OCI-LY3 (cell line): Measurements from ENCODE around the gene MET.

Experiments used
- H2AFZ ChIP-seq: fragments of 200-600, 300-600 bp; shearing (Covaris generic); 2 replicates; pipeline ENCODE4 v1.6.0; 2014; ENCODE audit warnings: antibody characterized with exemption, low read depth, low read length
- H3K27ac ChIP-seq: fragments of 200-600, 300-600 bp; sonication (generic); 2 replicates; pipeline ENCODE4 v1.5.1; 2014; ENCODE audit warnings: mild to moderate bottlenecking, low read length, moderate library complexity, mixed read lengths
- H3K27me3 ChIP-seq: fragments of 200-600, 300-600 bp; sonication (generic); 2 replicates; pipeline ENCODE4 v1.6.1; 2014; ENCODE audit warnings: low read depth, low read length, mixed read lengths
- H3K36me3 ChIP-seq: fragments of 200-600, 300-600 bp; sonication (generic); replicated peaks from 2 replicates; pipeline ENCODE3; 2014; ENCODE audit warnings: low read depth, low read length, mixed read lengths
- H3K4me1 ChIP-seq: fragments of 300-600, 200-600 bp; sonication (generic); 2 replicates; pipeline ENCODE4 v1.6.1; 2014; ENCODE audit warnings: low read length, mixed read lengths
- H3K4me2 ChIP-seq: fragments of 200-600, 300-600 bp; sonication (generic); 2 replicates; pipeline ENCODE4 v1.6.1; 2014; ENCODE audit warnings: low read length, mixed read lengths
- H3K4me3 ChIP-seq: fragments of 300-600, 200-600 bp; sonication (generic); 2 replicates; pipeline ENCODE4 v1.5.1; 2014; ENCODE audit warnings: antibody characterized with exemption, mild to moderate bottlenecking, low read length, moderate library complexity
- H3K79me2 ChIP-seq: fragments of 300-600, 200-600 bp; shearing (Covaris generic); 2 replicates; pipeline ENCODE4 v1.6.1; 2014; ENCODE audit warnings: mild to moderate bottlenecking, low read length, mixed read lengths
- H3K9ac ChIP-seq: fragments of 300-600, 200-600 bp; shearing (Covaris generic); 2 replicates; pipeline ENCODE4 v1.6.0; 2014; ENCODE audit warnings: mild to moderate bottlenecking, low read length, moderate library complexity
- H3K9me3 ChIP-seq: fragments of 200-600, 300-600 bp; shearing (Covaris generic); 2 replicates; pipeline ENCODE4 v1.6.1; 2014; ENCODE audit warnings: low read length, mixed read lengths; ENCODE audit not compliant: insufficient read depth
- H4K20me1 ChIP-seq: fragments of 200-600, 300-600 bp; sonication (generic); 2 replicates; pipeline ENCODE4 v1.6.1; 2016; ENCODE audit warnings: low read length, mixed read lengths; ENCODE audit not compliant: insufficient read depth
- CTCF ChIP-seq: fragments of 200-600, 300-600 bp; sonication (generic); IDR thresholded peaks from 2 replicates; pipeline ENCODE4 v1.5.1; 2014; ENCODE audit warnings: antibody characterized with exemption, low read length, low read depth
- EZH2phosphoT487 ChIP-seq: fragments of 200-600 bp; shearing (Covaris generic); IDR thresholded peaks from 2 replicates; pipeline ENCODE4 v1.6.1; 2018; ENCODE audit warnings: antibody characterized with exemption, mixed run types, low read depth

The MET gene

DNA sequence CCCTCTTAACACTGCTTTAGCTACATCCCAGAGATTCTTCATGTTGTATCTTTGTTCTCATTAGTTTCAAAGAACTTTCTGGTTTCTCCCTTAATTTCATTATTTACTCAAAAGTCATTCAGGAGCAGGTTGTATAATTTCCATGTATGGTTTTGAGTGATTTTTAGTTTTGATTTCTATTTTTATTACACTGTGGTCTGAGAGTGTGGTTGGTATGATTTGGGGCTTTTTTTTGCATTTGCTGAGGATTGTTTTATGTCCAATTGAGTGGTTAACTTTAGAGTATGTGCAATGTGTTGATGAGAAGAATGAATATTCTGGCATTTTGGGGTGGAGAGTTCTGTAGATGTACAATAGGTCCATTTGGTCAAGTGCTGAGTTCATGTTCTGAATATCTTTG is 152.5 kb downstream of the MET start:
- H3K27me3 ChIP-seq = no peaks in the 10 kb centered on the region
- no peaks in the 10 kb centered on the region for H3K79me2 ChIP-seq
- H3K9ac ChIP-seq = no peak overlapping the region
- H3K4me3 ChIP-seq = no peak overlapping the region
- no peaks in the 10 kb centered on the region for H3K36me3 ChIP-seq
- no peak overlapping the region for H3K4me2 ChIP-seq
- peaks cover 18% of the 10 kb centered on the region for H3K4me1 ChIP-seq
- H2AFZ ChIP-seq = no peak overlapping the region
- TF ChIP-seq CTCF (no peak), EZH2phosphoT487 (no peak)
- no peak overlapping the region for H3K27ac ChIP-seq
- H3K9me3 ChIP-seq = 0 out of 2 replicates have a peak, but pooled peaks cover 6% of the 10 kb centered on the region
- no peaks in the 10 kb centered on the region for H4K20me1 ChIP-seq

- H3K27me3 ChIP-seq = no peaks in the 10 kb centered on the region
- peak overlapping the region; percentile 23; the same call in 1 of the 2 replicates for H3K4me3 ChIP-seq
- 0 out of 2 replicates have a peak, but pooled peaks cover 6% of the 10 kb centered on the region for H3K9me3 ChIP-seq
- no peaks in the 10 kb centered on the region for H3K79me2 ChIP-seq
- no peak overlapping the region for H3K9ac ChIP-seq
- H3K27ac ChIP-seq = no peak overlapping the region
- TF ChIP-seq CTCF (peak; percentile 52), EZH2phosphoT487 (no peak)
- H2AFZ ChIP-seq = no peak overlapping the region
- no peaks in the 10 kb centered on the region for H4K20me1 ChIP-seq
- no peaks in the 10 kb centered on the region for H3K36me3 ChIP-seq
- peak overlapping the region; percentile 50 for H3K4me2 ChIP-seq
- peaks cover 22% of the 10 kb centered on the region for H3K4me1 ChIP-seq
Observed at GRCh38 chr7:116828281-116828680, 156.3 kb downstream of the MET start.

- Histone ChIP-seq H3K9me3 (0 out of 2 replicates have a peak, but pooled peaks cover 6% of the 10 kb centered on the region), H3K4me2 (peak overlapping the region; percentile 50), H4K20me1 (no peaks in the 10 kb centered on the region), H2AFZ (no peak overlapping the region), H3K79me2 (no peaks in the 10 kb centered on the region), H3K27ac (peak overlapping the region; percentile 11; the same call in 1 of the 2 replicates), H3K36me3 (no peaks in the 10 kb centered on the region), H3K4me3 (peak overlapping the region; percentile 23), H3K9ac (no peak overlapping the region), H3K4me1 (peaks cover 22% of the 10 kb centered on the region), H3K27me3 (no peaks in the 10 kb centered on the region)
- TF ChIP-seq EZH2phosphoT487 = no peak
- TF ChIP-seq CTCF = no peak
Observed at GRCh38 chr7:116829041-116829440, 157.0 kb downstream of the MET start.

- peak overlapping the region; percentile 50 for H3K4me2 ChIP-seq
- H3K79me2 ChIP-seq = no peaks in the 10 kb centered on the region
- H4K20me1 ChIP-seq = no peaks in the 10 kb centered on the region
- H3K36me3 ChIP-seq = no peaks in the 10 kb centered on the region
- H3K9me3 ChIP-seq = 0 out of 2 replicates have a peak, but pooled peaks cover 3% of the 10 kb centered on the region
- H3K4me3 ChIP-seq = peak overlapping the region; percentile 23
- TF ChIP-seq CTCF = no peak
- TF ChIP-seq EZH2phosphoT487 = no peak
- no peak overlapping the region for H2AFZ ChIP-seq
- H3K27me3 ChIP-seq = no peaks in the 10 kb centered on the region
- H3K27ac ChIP-seq = 0 out of 2 replicates have a peak overlapping the region, but pooled peaks have one; percentile 11
- peaks cover 18% of the 10 kb centered on the region for H3K4me1 ChIP-seq
- no peak overlapping the region for H3K9ac ChIP-seq
Observed at GRCh38 chr7:116829493-116829892, 157.5 kb downstream of the MET start.
